ENCODE measurements around the gene DPYD.

The DPYD gene

GRCh38 chr1:97920832-97921571 lies at the start of gene DPYD:
Gene DPYD (minus strand): TSS chr1:97921034. CDS start chr1:97920922, 112 bp downstream.
- FAIRE-seq: no peak

GRCh38 chr1:97960470-97960869 lies 39.6 kb upstream of the DPYD start:
- no peak for FAIRE-seq

GRCh38 chr1:97947695-97948094 lies 26.9 kb upstream of the DPYD start:
- no peak for FAIRE-seq

GRCh38 chr1:97943354-97943753 lies 22.5 kb upstream of the DPYD start:
- no peak for FAIRE-seq

- FAIRE-seq: no peak
Measured at GRCh38 chr1:97942161-97943123, 21.6 kb upstream of the DPYD start.

- no peak for FAIRE-seq
Measured at GRCh38 chr1:97938285-97938642, 17.4 kb upstream of the DPYD start.

GRCh38 chr1:97936976-97937375 lies 16.1 kb upstream of the DPYD start:
- FAIRE-seq: no peak

GRCh38 chr1:97934491-97934890 lies 13.7 kb upstream of the DPYD start:
- no peak for FAIRE-seq

GRCh38 chr1:97929874-97930851 lies 9.3 kb upstream of the DPYD start:
- peak; percentile 31 for FAIRE-seq

GRCh38 chr1:97926017-97926708 lies 5.3 kb upstream of the DPYD start:
- no peak for FAIRE-seq

- FAIRE-seq: no peak
Measured at GRCh38 chr1:97925151-97925550, 4.3 kb upstream of the DPYD start.

- no peak for FAIRE-seq
Measured at GRCh38 chr1:97923811-97924210, 3.0 kb upstream of the DPYD start.

GRCh38 chr1:97920276-97920831 lies 480 bp downstream of the DPYD start:
- no peak for FAIRE-seq

GRCh38 chr1:97919585-97920261 lies 1.1 kb downstream of the DPYD start:
- FAIRE-seq: peak; percentile 57

GRCh38 chr1:97918961-97919360 lies 1.9 kb downstream of the DPYD start:
- no peak for FAIRE-seq

GRCh38 chr1:97913506-97914139 lies 7.2 kb downstream of the DPYD start:
- no peak for FAIRE-seq

- FAIRE-seq: no peak
Measured at GRCh38 chr1:97911266-97912215, 9.3 kb downstream of the DPYD start.

- no peak for FAIRE-seq
Measured at GRCh38 chr1:97909266-97909665, 11.6 kb downstream of the DPYD start.

- FAIRE-seq: no peak
Measured at GRCh38 chr1:97907886-97908285, 12.9 kb downstream of the DPYD start.
